ENCODE data around the gene GABPB1. TPM values are rescaled to one million over a fixed set of nuclear protein-coding genes. Genes with fewer than 3 reads are reported as not detected.

The GABPB1 gene
- total RNA-seq, 3 donors from 2014 or later (not counting 1 experiment from before 2014, with no cell fraction given): 20.8 to 30.8 (median 26.3) TPM

DNA sequence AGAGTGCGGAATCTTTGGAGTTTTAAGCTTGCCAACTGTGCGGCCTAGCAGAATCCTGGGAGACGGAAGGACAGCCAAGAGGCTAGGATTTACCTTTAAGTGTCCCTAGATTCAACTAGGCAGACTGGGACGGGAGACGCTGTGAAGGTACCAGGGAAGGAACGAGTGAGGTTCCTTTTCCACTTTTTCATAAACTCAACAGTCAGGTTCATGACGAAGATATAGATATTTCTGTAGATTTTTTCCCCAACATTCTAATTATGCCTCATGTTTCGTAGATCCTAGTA, 564 bp upstream of the GABPB1 start:
- Histone ChIP-seq H3K36me3 (ENCODE audit: control insufficient read depth, insufficient read depth, low read length) (no peaks in the 10 kb centered on the region), H3K27ac (ENCODE audit: low read length) (peak overlapping the region; percentile 100), H3K4me1 (ENCODE audit: control insufficient read depth, insufficient read depth, low read length) (peaks cover 25% of the 10 kb centered on the region), H3K4me3 (ENCODE audit: low read length) (peak overlapping the region; percentile 99), H3K27me3 (ENCODE audit: control insufficient read depth, insufficient read depth, low read length) (no peaks in the 10 kb centered on the region), H3K9me3 (ENCODE audit: control insufficient read depth, insufficient read depth, low read length) (no peaks in the 10 kb centered on the region)
- no peak for ATAC-seq
- peak overlapping the region; percentile 97 to 100 for H3K27ac Mint-ChIP-seq
- TF ChIP-seq, protein P1, sequence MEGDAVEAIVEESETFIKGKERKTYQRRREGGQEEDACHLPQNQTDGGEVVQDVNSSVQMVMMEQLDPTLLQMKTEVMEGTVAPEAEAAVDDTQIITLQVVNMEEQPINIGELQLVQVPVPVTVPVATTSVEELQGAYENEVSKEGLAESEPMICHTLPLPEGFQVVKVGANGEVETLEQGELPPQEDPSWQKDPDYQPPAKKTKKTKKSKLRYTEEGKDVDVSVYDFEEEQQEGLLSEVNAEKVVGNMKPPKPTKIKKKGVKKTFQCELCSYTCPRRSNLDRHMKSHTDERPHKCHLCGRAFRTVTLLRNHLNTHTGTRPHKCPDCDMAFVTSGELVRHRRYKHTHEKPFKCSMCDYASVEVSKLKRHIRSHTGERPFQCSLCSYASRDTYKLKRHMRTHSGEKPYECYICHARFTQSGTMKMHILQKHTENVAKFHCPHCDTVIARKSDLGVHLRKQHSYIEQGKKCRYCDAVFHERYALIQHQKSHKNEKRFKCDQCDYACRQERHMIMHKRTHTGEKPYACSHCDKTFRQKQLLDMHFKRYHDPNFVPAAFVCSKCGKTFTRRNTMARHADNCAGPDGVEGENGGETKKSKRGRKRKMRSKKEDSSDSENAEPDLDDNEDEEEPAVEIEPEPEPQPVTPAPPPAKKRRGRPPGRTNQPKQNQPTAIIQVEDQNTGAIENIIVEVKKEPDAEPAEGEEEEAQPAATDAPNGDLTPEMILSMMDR (IDR thresholded peaks at IDR 0.05): no peak
- intact Hi-C loops (cut with micrococcal nuclease): loop anchor here (2.0 to 10.0 kb wide), 2 partner anchors 329 to 735 kb away; partner anchors contain the start of genes DTWD1, FAM227B and TRPM7
- no peaks in the 10 kb centered on the region for H3K9me3 Mint-ChIP-seq
- peaks cover 8% of the 10 kb centered on the region for H3K36me3 Mint-ChIP-seq
- peak overlapping the region; percentile 99 for H3K4me3 Mint-ChIP-seq
- WGBS (ENCODE audit: insufficient coverage): 0% methylated on average over 5 of the region's 8 CpGs
- H3K27me3 Mint-ChIP-seq (ENCODE audit: low read depth in 2 of 2): no peaks in the 10 kb centered on the region
- no peak for DNase-seq
- peaks cover 56 to 59% of the 10 kb centered on the region in 2 donors for H3K4me1 Mint-ChIP-seq

DNA sequence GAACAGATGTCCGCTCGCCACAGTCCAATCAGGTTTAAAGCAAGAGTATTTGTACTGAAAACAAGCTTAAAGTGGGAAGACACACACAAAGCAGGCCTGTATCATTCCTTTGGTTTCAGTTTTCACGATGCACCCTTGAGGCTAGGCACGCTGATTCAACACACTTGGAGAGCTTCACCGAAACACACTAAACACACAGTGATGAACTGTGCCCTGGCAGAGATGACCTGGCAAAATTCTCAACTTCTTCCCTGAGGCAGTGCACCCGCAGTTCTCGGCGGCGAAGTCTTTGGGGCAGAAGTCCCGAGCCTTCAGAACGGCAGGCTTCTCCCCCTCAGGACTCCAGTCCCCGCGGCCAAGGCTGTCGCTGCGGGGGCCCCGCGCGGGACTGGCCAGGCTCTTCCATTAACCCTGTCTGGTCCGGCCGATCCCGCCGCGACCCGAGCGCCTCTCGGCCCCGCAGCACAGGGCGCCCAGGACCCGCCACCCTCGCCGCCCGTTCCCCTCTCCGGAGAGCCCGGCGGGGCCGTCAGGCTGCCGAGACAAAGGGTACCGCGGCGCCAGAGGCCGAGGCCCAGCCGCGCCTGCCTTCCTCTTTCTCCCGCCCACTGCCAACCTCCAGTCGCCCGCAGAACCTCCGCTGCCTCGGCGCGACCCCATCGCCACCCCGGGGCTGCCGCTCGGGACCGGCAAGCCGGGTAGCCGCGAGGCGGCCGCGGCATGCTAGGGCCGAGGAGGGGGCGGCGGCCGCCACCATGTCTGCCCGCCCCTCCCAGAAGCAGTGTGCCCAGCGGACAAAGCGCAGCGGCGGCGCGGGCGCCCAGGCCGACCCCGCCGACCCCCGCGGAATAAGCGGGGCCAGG, 792 bp downstream of the GABPB1 start:
- WGBS (ENCODE audit: insufficient coverage): under 1% methylated on average over 79 of the region's 79 CpGs
- DNase-seq (peak; percentile 54 to 80), ATAC-seq (peak; percentile 34 to 56 (median 39))
- peak overlapping the region; percentile 99 for H3K4me3 Mint-ChIP-seq
- H3K9me3 Mint-ChIP-seq: no peaks in the 10 kb centered on the region
- no peaks in the 10 kb centered on the region for H3K36me3 ChIP-seq (ENCODE audit: control insufficient read depth, insufficient read depth, low read length)
- TF ChIP-seq, protein P1 (IDR thresholded peaks at IDR 0.05): no peak
- no peaks in the 10 kb centered on the region for H3K9me3 ChIP-seq (ENCODE audit: control insufficient read depth, insufficient read depth, low read length)
- H3K4me1 Mint-ChIP-seq: peaks cover 68 to 70% of the 10 kb centered on the region in 2 donors
- peak overlapping the region; percentile 100 for H3K27ac ChIP-seq (ENCODE audit: low read length)
- no peaks in the 10 kb centered on the region for H3K27me3 ChIP-seq (ENCODE audit: control insufficient read depth, insufficient read depth, low read length)
- H3K36me3 Mint-ChIP-seq: peaks cover 8% of the 10 kb centered on the region
- intact Hi-C loops (cut with micrococcal nuclease): loop anchor here (1.0 to 10.0 kb wide), 6 partner anchors 92 to 1197 kb away; partner anchors contain the start of genes COPS2, DTWD1, FAM227B and TRPM7
- H3K4me1 ChIP-seq (ENCODE audit: control insufficient read depth, insufficient read depth, low read length): peaks cover 25% of the 10 kb centered on the region
- no peaks in the 10 kb centered on the region for H3K27me3 Mint-ChIP-seq (ENCODE audit: low read depth in 2 of 2)
- peak overlapping the region; percentile 99 for H3K4me3 ChIP-seq (ENCODE audit: low read length)
- peak overlapping the region; percentile 97 to 100 for H3K27ac Mint-ChIP-seq

DNA sequence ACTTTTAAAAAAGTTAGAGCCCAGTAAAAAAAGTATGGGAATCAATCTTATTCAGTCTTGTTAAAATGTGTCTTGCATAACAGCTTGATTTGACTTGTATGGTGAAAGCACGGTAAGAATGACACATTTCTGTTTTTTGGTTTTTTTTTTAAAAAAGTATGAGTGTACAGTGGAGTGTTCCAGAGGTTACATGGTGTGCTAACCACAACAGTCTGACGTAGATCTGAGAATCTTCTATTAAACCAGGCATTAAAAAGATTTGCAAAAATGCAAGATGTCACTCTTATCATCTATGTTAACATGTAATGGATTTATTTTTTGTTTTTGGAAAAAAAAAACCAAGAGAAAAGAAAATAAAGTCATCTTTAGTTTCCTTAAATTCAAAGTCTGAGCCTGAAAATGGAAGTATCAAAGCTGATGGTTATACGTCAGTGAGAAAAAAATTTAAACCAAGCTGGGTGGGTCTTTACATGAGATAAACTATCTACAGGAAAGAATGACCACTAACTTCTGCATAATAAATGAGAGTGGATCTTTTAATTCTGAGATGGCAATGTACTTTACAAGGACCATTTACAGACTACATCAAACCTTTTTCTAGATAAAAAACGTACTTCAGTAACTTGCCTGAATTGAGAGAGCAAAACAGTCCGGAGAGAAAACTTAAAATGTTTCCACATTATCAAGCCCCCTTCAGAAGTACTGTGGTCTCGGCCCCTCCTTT, 1.6 kb downstream of the GABPB1 start:
- H3K36me3 ChIP-seq (ENCODE audit: control insufficient read depth, insufficient read depth, low read length): no peaks in the 10 kb centered on the region
- DNase-seq (peak in 1 of 2 donors; percentile 84), ATAC-seq (peak; percentile 53 to 76 (median 59))
- peaks cover 8% of the 10 kb centered on the region for H3K36me3 Mint-ChIP-seq
- 0% methylated on average over 6 of the region's 6 CpGs for WGBS (ENCODE audit: insufficient coverage)
- H3K27me3 Mint-ChIP-seq (ENCODE audit: low read depth in 2 of 2): no peaks in the 10 kb centered on the region
- peak overlapping the region; percentile 99 for H3K4me3 ChIP-seq (ENCODE audit: low read length)
- TF ChIP-seq, protein P1 (IDR thresholded peaks at IDR 0.05): no peak
- H3K27ac Mint-ChIP-seq: peak overlapping the region; percentile 97 to 100
- H3K9me3 Mint-ChIP-seq: no peaks in the 10 kb centered on the region
- H3K27ac ChIP-seq (ENCODE audit: low read length): peak overlapping the region; percentile 100
- H3K4me1 Mint-ChIP-seq: peaks cover 71 to 73% of the 10 kb centered on the region in 2 donors
- H3K4me1 ChIP-seq (ENCODE audit: control insufficient read depth, insufficient read depth, low read length): peaks cover 28% of the 10 kb centered on the region
- intact Hi-C loops (cut with micrococcal nuclease): loop anchor here (1.0 to 10.0 kb wide), 4 partner anchors 331 to 1196 kb away; partner anchors contain the start of genes COPS2 and TRPM7
- no peaks in the 10 kb centered on the region for H3K27me3 ChIP-seq (ENCODE audit: control insufficient read depth, insufficient read depth, low read length)
- no peaks in the 10 kb centered on the region for H3K9me3 ChIP-seq (ENCODE audit: control insufficient read depth, insufficient read depth, low read length)
- H3K4me3 Mint-ChIP-seq: peak overlapping the region; percentile 99

Data from natural killer cell (primary cell).